Effector CD4-positive, alpha-beta T cell (primary cell): ENCODE results near the gene JMY.

Experiments
- DNase-seq: peaks from one replicate; pipeline ENCODE4 v3.0.0-alpha.2; 2020

JMY gene

DNA sequence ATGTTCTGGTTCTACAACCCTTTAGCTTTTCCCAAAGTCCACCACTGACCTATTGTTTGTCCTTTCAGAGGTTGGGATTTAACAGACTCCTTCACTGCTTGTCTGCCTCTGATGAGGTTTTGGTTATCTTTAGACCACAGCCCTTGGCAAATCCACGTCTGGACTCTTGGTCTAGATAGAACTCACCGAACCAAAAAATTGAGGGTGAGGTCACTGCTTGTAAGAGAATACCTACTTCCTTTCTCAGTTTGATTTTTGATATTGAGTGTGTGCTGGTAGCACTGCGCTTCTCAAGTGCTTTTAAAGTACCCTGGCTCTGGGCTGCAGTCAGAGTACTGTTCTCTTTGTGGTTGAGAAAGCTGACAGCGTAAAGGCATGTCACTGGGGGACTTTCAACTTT, 61.7 kb downstream of the JMY start:
- no peak for DNase-seq

- no peak for DNase-seq
These were observed 65.2 kb downstream of the JMY start for GRCh38 chr5:79301046-79301712.

- no peak for DNase-seq
These were observed 66.5 kb downstream of the JMY start for GRCh38 chr5:79302454-79302853.

- DNase-seq: no peak
These were observed 69.8 kb downstream of the JMY start for GRCh38 chr5:79305706-79306105.

- no peak for DNase-seq
These were observed 83.1 kb downstream of the JMY start for GRCh38 chr5:79318935-79319614.

GRCh38 chr5:79329453-79329852, 93.5 kb downstream of the JMY start:
- DNase-seq: no peak

GRCh38 chr5:79330071-79330470, 94.1 kb downstream of the JMY start:
- DNase-seq: no peak

GRCh38 chr5:79333852-79334557, 98.1 kb downstream of the JMY start:
- no peak for DNase-seq

DNA sequence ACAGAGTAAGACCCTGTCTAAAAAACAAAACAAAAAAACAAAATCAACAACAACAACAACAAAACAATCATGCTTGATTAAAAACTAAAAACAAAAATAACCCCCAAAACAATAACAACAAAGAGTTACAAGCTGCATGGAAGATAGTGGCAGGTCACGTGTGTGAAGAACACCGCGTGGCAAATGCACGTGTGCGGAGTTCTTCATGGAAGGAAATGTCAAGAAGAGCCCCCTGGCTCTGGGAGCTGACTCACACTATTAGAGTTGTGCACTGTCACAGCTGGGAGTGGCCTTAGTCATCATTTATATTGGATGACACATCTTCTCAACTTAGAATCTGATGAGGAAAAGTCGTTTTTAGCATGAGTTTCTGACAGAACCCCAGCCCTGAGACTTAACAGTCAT, 110.5 kb downstream of the JMY start:
- DNase-seq: no peak

DNA sequence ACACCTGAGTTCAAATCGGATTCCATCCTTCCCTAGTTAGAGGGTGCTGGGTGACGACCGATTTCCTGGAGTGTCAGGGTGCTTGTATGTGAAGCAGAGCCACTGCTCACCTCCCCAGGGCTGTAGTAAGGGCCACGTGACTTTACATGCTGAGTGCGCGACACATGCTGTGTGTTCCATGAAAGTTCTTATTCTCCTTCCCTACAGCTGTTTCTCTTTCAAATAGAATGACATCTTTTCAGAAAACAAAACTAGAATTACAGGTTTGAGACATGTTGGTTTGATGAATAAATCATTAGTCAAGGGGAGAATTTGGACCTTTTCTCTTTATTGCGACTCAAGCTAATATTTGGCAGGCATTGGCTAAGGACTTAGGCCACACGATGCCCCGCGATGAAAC, 113.1 kb downstream of the JMY start:
- DNase-seq: no peak

GRCh38 chr5:79349881-79350280, 114.0 kb downstream of the JMY start:
- no peak for DNase-seq

DNA sequence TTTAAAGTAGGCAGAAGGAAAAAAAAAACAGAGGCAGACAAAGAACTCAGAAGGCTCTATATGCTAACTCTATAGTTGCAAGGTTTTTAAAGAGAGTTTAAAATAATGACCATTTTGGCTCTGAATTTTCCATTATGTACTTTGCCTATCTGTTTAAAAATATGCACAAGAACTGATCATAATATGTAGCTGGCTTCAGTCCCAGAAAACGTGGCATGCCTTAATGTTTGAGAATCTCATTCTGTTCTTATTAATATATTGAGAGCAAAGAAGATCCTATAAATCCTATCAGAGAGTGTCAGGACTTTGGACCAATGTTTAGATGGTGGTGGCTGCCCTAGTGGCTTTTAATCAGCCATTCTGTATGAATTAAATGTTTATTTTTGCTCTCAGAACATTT, 121.5 kb downstream of the JMY start:
- DNase-seq: no peak
